CD14-positive monocyte (primary cell): ENCODE data around the gene ADAM30. TPM values are rescaled to one million over a fixed set of nuclear protein-coding genes. Genes with fewer than 3 reads are reported as not detected.
A peak's percentile ranks its signal among the peaks of the same experiment; 100 is the strongest.

Experiments used
- DNase-seq, 3 donors: peaks; one replicate each; pipeline ENCODE4 v3.0.0-alpha.2; 2011 to 2022
- H2AFZ ChIP-seq: 2 replicates; pipeline ENCODE4 v1.6.0; 2012; ENCODE audit warnings: mild to moderate bottlenecking, low read depth, low read length, inconsistent platforms; ENCODE audit not compliant: insufficient read depth, poor library complexity, severe bottlenecking
- H3K27ac ChIP-seq, 2 donors: 1 replicate in 1 of 2; 2 replicates in 1 of 2; pipeline ENCODE4 v1.5.1; 2012 to 2013; ENCODE audit warnings: low read length in 2 of 2, control low read depth in 1 of 2, inconsistent platforms in 1 of 2, low read depth in 1 of 2, mild to moderate bottlenecking in 1 of 2
- H3K27me3 ChIP-seq, 2 donors: one replicate each; pipeline versions ENCODE4 v1.6.0 to v1.6.1; 2011 to 2013; ENCODE audit warnings: low read length in 2 of 2; ENCODE audit not compliant: control insufficient read depth in 2 of 2, insufficient read depth in 2 of 2
- H3K36me3 ChIP-seq, 2 donors: replicated peaks in 1 of 2; 1 replicate in 1 of 2; 2 replicates in 1 of 2; pipeline versions ENCODE4 v1.5.1 to v1.6.1; 2012 to 2013; ENCODE audit warnings: low read length in 2 of 2, control low read depth in 1 of 2, inconsistent platforms in 1 of 2, mild to moderate bottlenecking in 1 of 2; ENCODE audit not compliant: insufficient read depth in 2 of 2, control insufficient read depth in 1 of 2
- H3K4me1 ChIP-seq, 2 donors: 1 replicate in 1 of 2; 2 replicates in 1 of 2; pipeline versions ENCODE4 v1.5.1 to v1.6.1; 2012 to 2013; ENCODE audit warnings: low read length in 2 of 2, control low read depth in 1 of 2, inconsistent platforms in 1 of 2, mild to moderate bottlenecking in 1 of 2, moderate library complexity in 1 of 2; ENCODE audit not compliant: insufficient read depth in 2 of 2, control insufficient read depth in 1 of 2
- H3K4me2 ChIP-seq: replicated peaks from 2 replicates; pipeline ENCODE3; 2012; ENCODE audit warnings: low read length, moderate library complexity, mild to moderate bottlenecking; ENCODE audit not compliant: poor library complexity, severe bottlenecking; ENCODE audit errors: extremely low read depth
- H3K4me3 ChIP-seq, 3 experiments: fragments of 200-600 bp in 1 of 3; sonication (generic) in 1 of 3; replicated peaks in 1 of 3; 1 replicate in 2 of 3; 2 replicates in 1 of 3; pipeline ENCODE4 v1.5.1; 2011 to 2013; ENCODE audit warnings: low read length in 3 of 3, mild to moderate bottlenecking in 3 of 3, control low read depth in 2 of 3, low read depth in 2 of 3, inconsistent platforms in 1 of 3, moderate library complexity in 1 of 3
- H3K79me2 ChIP-seq: 2 replicates; pipeline ENCODE4 v1.6.0; 2012; ENCODE audit warnings: mild to moderate bottlenecking, control low read depth, inconsistent platforms, low read length, moderate library complexity; ENCODE audit not compliant: insufficient read depth
- H3K9ac ChIP-seq: 2 replicates; pipeline ENCODE4 v1.6.0; 2017; ENCODE audit warnings: low read length, mild to moderate bottlenecking; ENCODE audit not compliant: insufficient read depth, poor library complexity, severe bottlenecking
- H3K9me3 ChIP-seq, 2 donors: replicated peaks in 1 of 2; 1 replicate in 1 of 2; 2 replicates in 1 of 2; pipeline versions ENCODE4 v1.5.1 to v1.6.1; 2012 to 2013; ENCODE audit warnings: low read length in 2 of 2, control low read depth in 1 of 2; ENCODE audit not compliant: control insufficient read depth in 1 of 2, insufficient read depth in 1 of 2
- H4K20me1 ChIP-seq: 2 replicates; pipeline ENCODE4 v1.6.0; 2012; ENCODE audit warnings: mild to moderate bottlenecking, low read length, control low read depth, moderate library complexity; ENCODE audit not compliant: insufficient read depth
- H3K27ac Mint-ChIP-seq, 7 donors: one replicate each; pipeline ENCODE4 v1.8.0; 2020; ENCODE audit warnings: mild to moderate bottlenecking in 7 of 7, mixed read lengths in 7 of 7, moderate library complexity in 6 of 7, inconsistent platforms in 2 of 7
- H3K27me3 Mint-ChIP-seq, 3 donors: one replicate each; pipeline ENCODE4 v1.8.0; 2021 to 2022; ENCODE audit warnings: low read depth in 3 of 3, mild to moderate bottlenecking in 3 of 3, mixed read lengths in 3 of 3, moderate library complexity in 3 of 3, inconsistent platforms in 1 of 3
- H3K36me3 Mint-ChIP-seq, 2 donors: one replicate each; pipeline ENCODE4 v1.8.0; 2020; ENCODE audit warnings: mixed read lengths in 2 of 2, inconsistent platforms in 1 of 2, mild to moderate bottlenecking in 1 of 2
- H3K4me1 Mint-ChIP-seq: one replicate; pipeline ENCODE4 v1.8.0; 2020; ENCODE audit warnings: mild to moderate bottlenecking, mixed read lengths
- H3K4me3 Mint-ChIP-seq, 2 donors: one replicate each; pipeline ENCODE4 v1.8.0; 2020; ENCODE audit warnings: mild to moderate bottlenecking in 2 of 2, mixed read lengths in 2 of 2, moderate library complexity in 1 of 2
- H3K9me3 Mint-ChIP-seq, 7 donors: one replicate each; pipeline ENCODE4 v1.8.0; 2020 to 2022; ENCODE audit warnings: mixed read lengths in 7 of 7, mild to moderate bottlenecking in 6 of 7, moderate library complexity in 6 of 7, inconsistent platforms in 2 of 7
- WGBS: methylation state at CpG from one replicate; pipeline ENCODE4 v1.1.5; 2013; ENCODE audit warnings: missing lambda C conversion rate; ENCODE audit not compliant: insufficient coverage; 5-methylcytosine and 5-hydroxymethylcytosine counted together
- intact Hi-C, 2 donors: fragments of 100-400 bp; cut with micrococcal nuclease; formaldehyde crosslinking; loops; one replicate each; pipeline versions ENCODE4 v1.15.0 to v1.15.1; 2023
- polyA plus RNA-seq, 3 donors: library from polyadenylated mRNA; depleted of rRNA in 1 of 3; unstranded in 2 of 3; stranded (reverse) in 1 of 3; fragments of 300-500 nt in 2 of 3; fragments of >200 nt in 1 of 3; fragmentation: Illumina TruSeq in 2 of 3; gene quantifications; 1 replicate in 2 of 3; 2 replicates in 1 of 3; pipeline ENCODE4 v1.2.3, GENCODE V29; 2012 to 2021
- TF ChIP-seq, protein P1 (sequence below): fragments of 200-600 bp; IDR thresholded peaks from one replicate; pipeline ENCODE4 v1.8.0; 2022; ENCODE audit warnings: antibody characterized with exemption, mild to moderate bottlenecking

Gene ADAM30
- polyA plus RNA-seq, 3 donors, result not detected

GRCh38 chr1:119937198-119937597 lies 40.9 kb upstream of the ADAM30 start:
- TF ChIP-seq, protein P1, sequence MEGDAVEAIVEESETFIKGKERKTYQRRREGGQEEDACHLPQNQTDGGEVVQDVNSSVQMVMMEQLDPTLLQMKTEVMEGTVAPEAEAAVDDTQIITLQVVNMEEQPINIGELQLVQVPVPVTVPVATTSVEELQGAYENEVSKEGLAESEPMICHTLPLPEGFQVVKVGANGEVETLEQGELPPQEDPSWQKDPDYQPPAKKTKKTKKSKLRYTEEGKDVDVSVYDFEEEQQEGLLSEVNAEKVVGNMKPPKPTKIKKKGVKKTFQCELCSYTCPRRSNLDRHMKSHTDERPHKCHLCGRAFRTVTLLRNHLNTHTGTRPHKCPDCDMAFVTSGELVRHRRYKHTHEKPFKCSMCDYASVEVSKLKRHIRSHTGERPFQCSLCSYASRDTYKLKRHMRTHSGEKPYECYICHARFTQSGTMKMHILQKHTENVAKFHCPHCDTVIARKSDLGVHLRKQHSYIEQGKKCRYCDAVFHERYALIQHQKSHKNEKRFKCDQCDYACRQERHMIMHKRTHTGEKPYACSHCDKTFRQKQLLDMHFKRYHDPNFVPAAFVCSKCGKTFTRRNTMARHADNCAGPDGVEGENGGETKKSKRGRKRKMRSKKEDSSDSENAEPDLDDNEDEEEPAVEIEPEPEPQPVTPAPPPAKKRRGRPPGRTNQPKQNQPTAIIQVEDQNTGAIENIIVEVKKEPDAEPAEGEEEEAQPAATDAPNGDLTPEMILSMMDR, result no peak
- H3K4me1 Mint-ChIP-seq, result no peaks in the 10 kb centered on the region
- no peak overlapping the region for H3K27ac Mint-ChIP-seq
- Histone ChIP-seq H3K27ac (no peak overlapping the region), H3K9me3 (peaks cover 8 to 21% of the 10 kb centered on the region in 2 donors), H3K27me3 (no peaks in the 10 kb centered on the region), H3K4me2 (no peak overlapping the region), H3K4me1 (no peaks in the 10 kb centered on the region), H3K79me2 (peaks cover 9% of the 10 kb centered on the region), H3K36me3 (peaks cover 95 to 100% of the 10 kb centered on the region in 2 donors), H4K20me1 (peaks cover 99% of the 10 kb centered on the region), H3K9ac (no peak overlapping the region), H2AFZ (no peak overlapping the region), H3K4me3 (no peak overlapping the region)
- intact Hi-C loops, result no loop called here
- peaks cover 88 to 98% of the 10 kb centered on the region in 2 donors for H3K36me3 Mint-ChIP-seq
- H3K9me3 Mint-ChIP-seq, result peaks cover 6 to 24% (median 16%) of the 10 kb centered on the region in 7 donors
- no peaks in the 10 kb centered on the region for H3K27me3 Mint-ChIP-seq
- 100% methylated on average over 4 of the region's 5 CpGs for WGBS
- no peak overlapping the region for H3K4me3 Mint-ChIP-seq
- no peak for DNase-seq

- H3K9me3 Mint-ChIP-seq, result peaks cover 6 to 25% (median 16%) of the 10 kb centered on the region in 7 donors
- Histone ChIP-seq H3K9me3 (peaks cover 8 to 21% of the 10 kb centered on the region in 2 donors), H3K27me3 (no peaks in the 10 kb centered on the region), H3K4me2 (no peak overlapping the region), H3K36me3 (peaks cover 90 to 95% of the 10 kb centered on the region in 2 donors), H3K79me2 (peaks cover under 1% of the 10 kb centered on the region), H4K20me1 (peaks cover 97% of the 10 kb centered on the region), H3K4me1 (no peaks in the 10 kb centered on the region), H2AFZ (no peak overlapping the region), H3K4me3 (no peak overlapping the region), H3K27ac (no peak overlapping the region), H3K9ac (no peak overlapping the region)
- peak overlapping the region in 1 of 7 donors; percentile 12 for H3K27ac Mint-ChIP-seq
- DNase-seq, result no peak
- H3K27me3 Mint-ChIP-seq, result no peaks in the 10 kb centered on the region
- H3K36me3 Mint-ChIP-seq, result peaks cover 83 to 94% of the 10 kb centered on the region in 2 donors
- intact Hi-C loops, result no loop called here
- WGBS, result no CpG with 5 or more reads among the region's 2 CpGs
- H3K4me3 Mint-ChIP-seq, result no peak overlapping the region
- TF ChIP-seq, protein P1, result no peak
- H3K4me1 Mint-ChIP-seq, result no peaks in the 10 kb centered on the region
Measured at GRCh38 chr1:119935915-119936314, 39.6 kb upstream of the ADAM30 start.
